AG10803 (cell line): ENCODE data around the gene PLRG1.

Source experiments
- DNase-seq: peaks from one replicate; pipeline ENCODE4 v3.0.0; 2010; ENCODE audit warnings: low read depth
- H3K4me3 ChIP-seq: 2 replicates; pipeline ENCODE4 v1.5.1; 2011; ENCODE audit warnings: mild to moderate bottlenecking, low read length, control low read depth
- CTCF ChIP-seq: conservative IDR thresholded peaks from 2 replicates; pipeline ENCODE4 v1.5.1; 2011; ENCODE audit warnings: mild to moderate bottlenecking, low read length, control low read depth, inconsistent platforms

PLRG1 gene

GRCh38 chr4:154590329-154591006, 40.3 kb upstream of the PLRG1 start, which contains the start of gene FGA:
FGA (minus strand) TSS chr4:154590742; CDS start chr4:154590687, 55 bp downstream.
- DNase-seq = no peak
- H3K4me3 ChIP-seq = no peak within 1 kb of the TSS
- no peak for TF ChIP-seq CTCF

GRCh38 chr4:154589296-154590197, 39.3 kb upstream of the PLRG1 start:
- TF ChIP-seq CTCF = no peak
- no peak for DNase-seq
- H3K4me3 ChIP-seq = no peak overlapping the region

GRCh38 chr4:154588198-154588597, 38.0 kb upstream of the PLRG1 start:
- no peak overlapping the region for H3K4me3 ChIP-seq
- no peak for DNase-seq
- no peak for TF ChIP-seq CTCF

- H3K4me3 ChIP-seq = no peak overlapping the region
- no peak for DNase-seq
These were observed 36.3 kb upstream of the PLRG1 start for GRCh38 chr4:154586296-154587033.

GRCh38 chr4:154585369-154586018, 35.3 kb upstream of the PLRG1 start:
- no peak for TF ChIP-seq CTCF
- no peak overlapping the region for H3K4me3 ChIP-seq
- no peak for DNase-seq

More at GRCh38 chr4:154586296-154587033, 36.3 kb upstream of the PLRG1 start:
- TF ChIP-seq CTCF = no peak

- no peak overlapping the region for H3K4me3 ChIP-seq
- no peak for DNase-seq
- no peak for TF ChIP-seq CTCF
These were observed 34.1 kb upstream of the PLRG1 start for GRCh38 chr4:154584259-154584658.
